NOMO-1 (cell line): ENCODE results near the gene CLCF1.
A peak's percentile ranks its signal among the peaks of the same experiment; 100 is the strongest.

ENCODE experiments used
- DNase-seq, 2 experiments: peaks; one replicate each; lab custom pipeline; 2025; ENCODE audit not compliant: unreplicated experiment in 2 of 2; lab: John Stamatoyannopoulos, UW

The CLCF1 gene

GRCh38 chr11:67376063-67376820 lies 2.8 kb upstream of the CLCF1 start:
- DNase-seq, result no peak

GRCh38 chr11:67375320-67376055 lies 2.1 kb upstream of the CLCF1 start:
- DNase-seq, result no peak

- no peak for DNase-seq
Measured at GRCh38 chr11:67374571-67375281, 1.3 kb upstream of the CLCF1 start.

GRCh38 chr11:67373648-67374570 lies 511 bp upstream of the CLCF1 start:
- peak; percentile 52 to 63 for DNase-seq

GRCh38 chr11:67372321-67372992 lies 941 bp downstream of the CLCF1 start:
- DNase-seq, result no peak

GRCh38 chr11:67371911-67372320 lies 1.5 kb downstream of the CLCF1 start:
- DNase-seq, result peak in 1 of 2 experiments; percentile 12

GRCh38 chr11:67371189-67371910 lies 2.0 kb downstream of the CLCF1 start:
- DNase-seq, result peak; percentile 50 to 57

GRCh38 chr11:67370351-67371076 lies 2.9 kb downstream of the CLCF1 start:
- DNase-seq, result no peak

- no peak for DNase-seq
Measured at GRCh38 chr11:67369801-67370284, 3.6 kb downstream of the CLCF1 start.

GRCh38 chr11:67369275-67369674 lies 4.1 kb downstream of the CLCF1 start:
- DNase-seq, result no peak

GRCh38 chr11:67368621-67369020 lies 4.8 kb downstream of the CLCF1 start:
- DNase-seq, result no peak

- no peak for DNase-seq
Measured at GRCh38 chr11:67367761-67368227, 5.6 kb downstream of the CLCF1 start.

GRCh38 chr11:67366961-67367760 lies 6.2 kb downstream of the CLCF1 start:
- no peak for DNase-seq

- DNase-seq, result no peak
Measured at GRCh38 chr11:67366546-67366945, 6.9 kb downstream of the CLCF1 start.

GRCh38 chr11:67365736-67366444 lies 7.5 kb downstream of the CLCF1 start:
- DNase-seq, result no peak

GRCh38 chr11:67364783-67365722 lies 8.3 kb downstream of the CLCF1 start:
- no peak for DNase-seq
